Umbilical cord (tissue), 2 donors: ENCODE data around the gene TMEM201. TPM values are rescaled to one million over a fixed set of nuclear protein-coding genes. Genes with fewer than 3 reads are reported as not detected.

Source experiments
- DNase-seq: peaks from one replicate; pipeline ENCODE4 v3.0.0-alpha.2; 2015; ENCODE audit warnings: low spot score
- total RNA-seq: library from RNA; depleted of rRNA; stranded (reverse); fragments of >200 nt; gene quantifications from one replicate; pipeline ENCODE4 v1.2.3, GENCODE V29; 2014; ENCODE audit warnings: low replicate concordance; ENCODE audit not compliant: insufficient read depth

Gene TMEM201
- total RNA-seq, 1 donor from 2014 or later: 3.6 TPM

GRCh38 chr1:9576903-9577302 lies 11.8 kb upstream of the TMEM201 start:
- no peak for DNase-seq

DNA sequence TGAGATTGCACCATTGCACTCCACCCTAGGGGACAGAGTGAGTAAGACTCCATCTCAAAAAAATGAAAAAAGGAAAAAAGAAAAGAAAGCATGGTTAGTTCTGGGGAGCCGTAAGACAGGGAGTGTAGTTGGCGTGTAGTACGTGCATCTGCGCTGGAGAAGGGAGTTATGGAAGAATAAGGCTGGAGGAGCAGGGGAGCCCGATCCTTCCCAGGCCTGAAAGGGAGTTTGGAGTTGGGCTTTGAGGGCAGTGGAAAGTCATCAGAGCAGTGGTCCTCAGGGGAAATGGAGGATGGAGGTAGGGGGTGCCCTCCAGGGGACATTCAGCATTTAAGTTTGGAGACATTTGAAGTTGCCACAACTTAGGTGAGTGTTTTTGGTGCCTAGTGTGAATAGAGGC lies 11.3 kb upstream of the TMEM201 start:
- no peak for DNase-seq

- no peak for DNase-seq
These were observed 7.8 kb upstream of the TMEM201 start for GRCh38 chr1:9580942-9581341.

DNA sequence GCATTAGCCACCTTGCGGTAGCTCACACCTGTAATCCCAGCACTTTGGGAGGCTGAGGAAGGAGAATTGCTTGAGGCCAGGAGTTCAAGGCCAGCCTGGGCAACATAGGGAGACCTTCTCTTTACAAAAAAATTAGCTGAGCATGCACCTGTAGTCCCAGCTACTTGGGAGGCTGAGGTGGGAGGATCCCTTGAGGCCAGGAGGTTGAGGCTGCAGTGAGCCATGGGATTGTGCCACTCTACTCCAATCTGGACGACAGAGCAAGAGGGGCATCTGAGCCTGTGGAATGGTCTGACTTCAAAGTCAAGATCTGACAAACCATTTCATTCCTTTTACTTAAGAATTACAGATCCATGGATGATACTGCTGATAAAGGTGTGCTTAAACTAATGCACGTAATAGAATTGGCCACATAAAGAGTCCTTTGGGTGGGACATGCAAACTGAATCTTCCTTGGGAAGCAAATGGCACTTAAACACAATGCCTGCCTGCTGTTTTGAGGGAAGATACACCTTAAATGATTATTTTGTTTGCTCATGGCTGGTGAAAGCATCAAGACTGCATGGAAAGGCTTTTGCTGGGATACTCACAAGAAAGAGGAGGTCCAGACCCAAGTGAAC lies 2.5 kb upstream of the TMEM201 start:
- no peak for DNase-seq

DNA sequence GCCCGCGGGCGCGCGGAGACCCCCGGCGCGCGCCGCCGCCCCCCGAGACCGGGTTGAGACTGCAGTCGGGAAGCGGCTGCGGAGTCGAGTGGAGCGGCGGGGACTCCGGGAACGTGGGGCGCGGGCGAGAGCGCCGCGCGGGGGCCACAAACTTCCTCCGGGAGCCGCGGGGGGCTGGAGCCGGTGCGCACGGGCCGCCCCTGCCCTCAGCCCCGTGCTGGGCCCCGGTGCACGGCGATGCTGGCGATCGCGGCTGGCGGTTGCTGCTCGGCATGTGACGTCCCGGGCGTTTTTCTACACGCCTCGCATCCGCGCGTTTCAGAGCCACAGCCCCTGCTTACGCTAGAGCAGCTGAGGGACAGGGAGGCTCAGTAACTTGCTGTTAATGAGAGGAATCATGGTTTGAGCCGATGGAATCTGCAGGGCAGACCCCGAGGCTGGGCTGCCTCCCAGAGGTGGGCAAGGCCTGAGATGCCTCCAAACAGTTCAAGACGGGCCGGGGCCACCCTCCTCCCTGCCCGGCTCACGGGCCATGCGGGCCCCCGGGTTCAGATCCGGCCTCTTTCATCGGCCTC lies 520 bp downstream of the TMEM201 start:
- peak; percentile 35 for DNase-seq

DNA sequence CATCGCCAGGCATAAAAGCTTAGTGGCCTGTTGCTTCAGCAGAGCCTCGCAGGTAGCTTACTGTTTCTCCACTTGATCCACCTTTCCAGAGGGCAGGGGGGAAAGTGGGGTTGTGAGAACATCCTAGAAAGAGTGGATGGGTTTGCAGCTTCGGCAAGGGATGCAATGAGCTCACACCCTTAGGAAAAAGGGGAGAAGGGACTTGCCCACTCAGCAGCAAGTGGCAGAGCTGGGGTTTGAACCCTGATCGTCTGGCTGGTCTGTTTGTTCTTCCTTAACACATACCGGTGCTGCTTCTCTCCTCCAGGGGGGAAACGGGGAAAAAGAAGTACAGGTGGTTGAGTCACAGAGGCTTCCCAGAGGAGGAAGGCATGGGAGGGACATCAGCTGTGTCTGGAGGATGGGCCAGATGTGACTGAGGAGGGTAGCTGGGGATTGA lies 1.0 kb downstream of the TMEM201 start:
- DNase-seq: no peak

- no peak for DNase-seq
These were observed 1.5 kb downstream of the TMEM201 start for GRCh38 chr1:9590201-9590600.

DNA sequence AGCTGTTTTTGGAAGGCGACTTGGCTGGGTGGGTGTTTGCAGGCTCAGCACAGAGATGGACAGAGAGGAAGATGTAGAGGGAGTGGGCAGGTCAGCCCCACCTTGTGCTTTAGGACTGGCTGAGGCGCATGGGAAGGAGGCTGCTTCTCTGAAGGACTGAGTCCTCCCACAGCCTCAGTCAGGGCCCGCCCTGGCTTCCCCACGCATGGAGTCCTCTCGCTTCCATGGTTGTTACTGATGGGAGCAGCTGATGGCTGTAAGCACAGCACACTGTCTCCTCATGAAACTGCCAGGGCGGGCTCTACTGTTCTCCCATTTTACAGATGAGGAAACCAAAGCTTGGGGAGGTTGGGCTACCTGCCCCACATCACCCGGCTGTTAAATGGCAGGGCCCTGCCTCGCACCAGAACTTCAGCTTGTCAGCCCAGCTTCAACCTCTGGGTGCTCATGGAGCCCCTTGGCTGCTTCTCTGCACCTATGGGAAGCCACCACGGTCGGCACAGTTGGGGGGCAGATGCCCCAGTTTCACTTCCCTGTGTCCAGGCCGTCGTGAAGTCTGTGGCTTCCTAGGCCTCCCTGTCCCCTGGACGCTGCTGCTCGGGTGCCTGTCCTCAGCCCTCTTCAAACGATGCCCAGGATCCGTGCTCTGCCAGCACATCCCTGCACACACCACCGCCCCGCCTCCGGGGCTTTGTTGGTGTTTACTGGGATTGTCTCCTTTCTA lies 2.4 kb downstream of the TMEM201 start:
- DNase-seq: no peak

GRCh38 chr1:9591669-9592509 lies 3.2 kb downstream of the TMEM201 start:
- DNase-seq: no peak

GRCh38 chr1:9592510-9593075 lies 3.9 kb downstream of the TMEM201 start:
- no peak for DNase-seq

GRCh38 chr1:9593147-9593491 lies 4.4 kb downstream of the TMEM201 start:
- DNase-seq: no peak

- DNase-seq: peak; percentile 81
These were observed 5.1 kb downstream of the TMEM201 start for GRCh38 chr1:9593492-9594465.

DNA sequence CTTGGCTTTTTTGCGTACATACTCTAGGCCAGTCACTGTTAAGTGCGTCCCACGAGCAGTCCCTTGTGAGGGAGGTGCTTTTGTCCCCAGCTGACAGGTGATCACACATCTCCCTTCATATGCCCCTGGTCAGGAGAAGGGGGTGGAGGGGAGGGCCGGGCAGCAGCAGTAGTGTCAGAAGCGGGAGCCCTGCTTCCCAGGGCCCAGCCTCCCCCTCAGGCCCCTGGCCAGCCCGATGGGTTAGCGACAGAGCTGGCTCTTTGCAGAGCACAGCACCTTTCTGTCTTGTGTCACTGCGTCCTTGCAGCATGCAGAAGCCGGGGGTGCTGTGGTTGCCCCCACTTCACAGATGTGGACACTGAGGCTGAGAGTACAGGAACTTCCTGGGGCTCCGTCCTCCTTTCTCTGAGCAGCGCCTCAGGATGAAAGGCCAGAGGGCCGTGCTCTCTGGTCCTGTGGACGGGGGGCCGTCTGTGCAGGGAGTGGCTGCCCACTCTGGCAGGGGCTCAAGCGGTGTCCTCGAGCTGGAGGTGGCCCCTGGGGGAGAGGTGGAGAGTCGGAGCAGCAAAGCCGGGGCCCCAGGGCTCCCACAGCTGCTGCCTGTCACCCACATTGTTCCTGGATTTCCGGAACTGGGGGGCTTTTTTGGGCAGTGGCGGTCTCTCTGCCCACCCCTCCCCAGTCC lies 5.9 kb downstream of the TMEM201 start:
- no peak for DNase-seq

DNA sequence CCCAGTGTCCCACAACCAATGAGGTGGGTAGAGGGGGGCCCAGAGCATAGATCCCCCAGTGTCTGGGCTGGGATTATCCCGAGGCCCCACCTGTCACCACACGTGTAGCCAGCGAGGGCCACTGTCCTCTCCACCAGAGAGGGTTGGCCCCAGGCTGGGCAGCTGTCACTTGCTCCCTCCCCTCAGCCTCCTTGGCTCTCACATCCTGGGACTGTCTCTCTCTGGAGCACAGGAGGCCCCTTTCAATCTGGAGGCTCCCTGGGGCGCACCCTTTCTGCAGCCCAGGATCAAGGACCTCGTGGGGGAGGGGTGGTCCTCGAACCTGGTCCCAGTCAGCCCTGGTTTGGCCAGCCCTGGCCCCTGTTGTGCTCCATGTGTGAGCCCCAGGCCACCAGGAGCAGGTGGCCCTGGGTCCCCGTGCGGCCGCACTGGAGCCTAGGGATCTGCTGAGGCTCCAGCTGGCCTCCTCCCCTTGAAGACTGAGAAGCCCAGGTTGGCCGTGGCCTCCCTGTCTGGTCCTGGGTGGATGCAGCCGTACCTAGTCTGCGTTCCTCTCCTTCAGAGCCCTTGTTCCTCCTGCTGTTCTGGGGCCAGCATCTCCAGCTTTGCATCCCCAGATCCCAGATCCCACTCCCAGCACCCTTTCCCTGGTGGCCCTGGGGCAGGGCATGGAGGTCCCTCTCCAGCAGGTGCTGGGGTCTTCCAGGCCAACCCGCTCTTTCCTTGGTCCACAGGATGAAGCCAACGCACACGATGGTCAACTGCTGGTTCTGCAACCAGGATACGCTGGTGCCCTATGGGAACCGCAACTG lies 6.7 kb downstream of the TMEM201 start:
- DNase-seq: no peak

- no peak for DNase-seq
These were observed 7.2 kb downstream of the TMEM201 start for GRCh38 chr1:9595968-9596340.

DNA sequence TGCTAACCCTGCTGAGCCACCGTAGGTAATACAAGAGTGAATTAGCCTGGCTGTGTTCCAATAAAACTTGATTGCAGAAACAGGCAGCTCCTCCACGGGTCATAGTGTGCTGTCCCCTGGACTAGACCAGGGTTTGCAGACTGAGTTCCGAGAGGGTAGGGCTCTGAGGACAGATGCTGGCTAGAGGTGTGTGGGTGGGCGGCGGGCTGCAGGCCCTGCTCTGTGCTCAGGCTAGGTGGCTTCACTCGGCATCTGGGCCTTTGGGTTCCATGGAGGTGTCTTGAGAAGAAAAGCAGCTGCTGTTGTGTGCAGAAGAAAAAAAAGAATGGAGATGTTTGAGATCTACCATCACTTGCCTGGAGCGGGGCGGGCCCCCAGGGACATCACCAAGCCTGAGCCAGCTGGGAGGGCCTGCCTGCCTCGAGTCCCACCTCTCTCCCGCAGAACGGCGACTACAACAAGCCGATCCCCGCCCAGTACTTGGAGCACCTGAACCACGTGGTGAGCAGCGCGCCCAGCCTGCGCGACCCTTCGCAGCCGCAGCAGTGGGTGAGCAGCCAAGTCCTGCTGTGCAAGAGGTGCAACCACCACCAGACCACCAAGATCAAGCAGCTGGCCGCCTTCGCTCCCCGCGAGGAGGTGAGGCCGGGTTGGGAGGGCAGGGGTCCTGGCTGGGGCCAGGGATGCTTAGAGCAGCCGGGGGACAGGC lies 7.9 kb downstream of the TMEM201 start:
- no peak for DNase-seq

GRCh38 chr1:9597361-9598315 lies 8.9 kb downstream of the TMEM201 start:
- no peak for DNase-seq

- DNase-seq: no peak
These were observed 9.6 kb downstream of the TMEM201 start for GRCh38 chr1:9598316-9598700.
